Loucy (cell line): ENCODE measurements around the gene RPLP2.

ENCODE experiments used
- H2AFZ ChIP-seq: fragments of 200-600 bp; sonication (generic); 2 replicates; pipeline ENCODE4 v1.6.0; 2016; ENCODE audit warnings: antibody characterized with exemption, mild to moderate bottlenecking, low read length, moderate library complexity
- H3F3A ChIP-seq: fragments of 200-600 bp; 2 replicates; pipeline ENCODE4 v1.6.0; 2016; ENCODE audit warnings: antibody characterized with exemption, low read depth, mild to moderate bottlenecking
- H3K27me3 ChIP-seq: fragments of 200-600 bp; sonication (generic); 2 replicates; pipeline ENCODE4 v1.6.1; 2014; ENCODE audit warnings: low read length, mild to moderate bottlenecking; ENCODE audit not compliant: insufficient read depth, poor library complexity, severe bottlenecking
- H3K36me3 ChIP-seq: fragments of 200-600 bp; sonication (generic); 2 replicates; pipeline ENCODE4 v1.6.1; 2016; ENCODE audit warnings: low read length; ENCODE audit not compliant: insufficient read depth
- H3K4me1 ChIP-seq: fragments of 200-600 bp; sonication (generic); 2 replicates; pipeline ENCODE4 v1.5.1; 2014; ENCODE audit warnings: low read length, mild to moderate bottlenecking; ENCODE audit not compliant: insufficient read depth, poor library complexity, severe bottlenecking
- H3K4me2 ChIP-seq: fragments of 200-600 bp; sonication (generic); 2 replicates; pipeline ENCODE4 v1.6.0; 2014; ENCODE audit warnings: antibody characterized with exemption, low read length, low read depth, mild to moderate bottlenecking; ENCODE audit not compliant: poor library complexity, severe bottlenecking
- H3K4me3 ChIP-seq: fragments of 200-600 bp; sonication (generic); 2 replicates; pipeline ENCODE4 v1.5.1; 2014; ENCODE audit warnings: low read length, mild to moderate bottlenecking, mixed read lengths; ENCODE audit not compliant: poor library complexity, severe bottlenecking
- H3K79me2 ChIP-seq: fragments of 200-600 bp; sonication (generic); 2 replicates; pipeline ENCODE4 v1.6.1; 2014; ENCODE audit warnings: low read length; ENCODE audit not compliant: insufficient read depth
- H3K9ac ChIP-seq: fragments of 200-600 bp; sonication (generic); 2 replicates; pipeline ENCODE4 v1.6.0; 2014; ENCODE audit warnings: mild to moderate bottlenecking, low read depth, low read length, moderate library complexity; ENCODE audit not compliant: poor library complexity, severe bottlenecking
- H3K9me2 ChIP-seq: fragments of 200-600 bp; sonication (generic); replicated peaks from 2 replicates; pipeline ENCODE4 v1.6.1; 2016; ENCODE audit warnings: low read depth, low read length, mixed read lengths
- H3K9me3 ChIP-seq: fragments of 200-600 bp; sonication (generic); 2 replicates; pipeline ENCODE4 v1.6.1; 2014; ENCODE audit warnings: mild to moderate bottlenecking, antibody characterized with exemption, low read length, low read depth; ENCODE audit not compliant: insufficient read depth
- H4K20me1 ChIP-seq: fragments of 200-600 bp; sonication (generic); 2 replicates; pipeline ENCODE4 v1.6.0; 2014; ENCODE audit warnings: antibody characterized with exemption, low read length, mild to moderate bottlenecking; ENCODE audit not compliant: insufficient read depth, poor library complexity, severe bottlenecking
- EZH2phosphoT487 ChIP-seq: fragments of 200-600 bp; IDR thresholded peaks from 2 replicates; pipeline ENCODE4 v1.6.1; 2018; ENCODE audit warnings: antibody characterized with exemption, mild to moderate bottlenecking, moderate library complexity, borderline replicate concordance
- TF ChIP-seq, protein P1 (sequence below): fragments of 200-600 bp; sonication (generic); conservative IDR thresholded peaks from 2 replicates; pipeline ENCODE4 v1.5.1; 2014; ENCODE audit warnings: mild to moderate bottlenecking, antibody characterized with exemption, low read length

Gene RPLP2

GRCh38 chr11:787084-787675, 22.6 kb upstream of the RPLP2 start:
- no peak overlapping the region for H2AFZ ChIP-seq
- no peak overlapping the region for H3K4me3 ChIP-seq
- H3K27me3 ChIP-seq = no peaks in the 10 kb centered on the region

DNA sequence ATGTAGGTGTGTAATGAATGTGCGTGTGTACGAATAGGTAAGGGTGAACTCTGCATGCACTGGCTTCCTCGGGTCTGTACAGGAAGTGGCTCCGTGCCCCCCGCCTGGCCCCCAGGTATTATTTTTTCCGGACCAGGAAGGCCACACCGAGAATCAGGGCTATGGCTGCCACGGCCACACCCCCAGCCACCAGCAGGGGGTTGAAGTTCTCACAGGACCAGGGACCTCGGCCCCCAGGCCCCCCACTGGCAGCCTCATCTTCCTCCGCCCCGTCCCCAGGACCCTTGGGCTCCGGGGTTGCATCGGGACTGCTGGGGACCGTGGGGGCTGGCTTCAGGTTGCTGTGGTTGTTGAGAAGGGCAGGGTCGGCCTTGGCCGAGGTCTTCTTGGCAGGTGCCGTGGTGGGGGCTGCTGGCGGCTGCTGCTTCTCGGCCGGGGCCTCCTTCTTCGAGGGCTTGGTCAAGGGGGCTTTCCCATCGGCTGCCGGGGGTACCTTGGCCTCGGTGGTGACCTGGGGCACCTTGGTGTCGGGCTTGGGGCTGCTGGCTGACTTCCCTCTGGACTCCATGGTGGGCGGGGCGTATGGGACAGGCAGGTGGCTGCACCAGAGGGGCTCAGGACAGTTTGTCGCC, 21.6 kb upstream of the RPLP2 start:
- Histone ChIP-seq H2AFZ (no peak overlapping the region), H4K20me1 (no peaks in the 10 kb centered on the region), H3K36me3 (no peaks in the 10 kb centered on the region), H3F3A (no peaks in the 10 kb centered on the region), H3K4me1 (no peaks in the 10 kb centered on the region), H3K9ac (no peak overlapping the region), H3K79me2 (no peaks in the 10 kb centered on the region), H3K4me3 (no peak overlapping the region), H3K4me2 (no peak overlapping the region), H3K9me2 (no peaks in the 10 kb centered on the region), H3K9me3 (no peaks in the 10 kb centered on the region), H3K27me3 (no peaks in the 10 kb centered on the region)
- no peak for TF ChIP-seq EZH2phosphoT487
- TF ChIP-seq, protein P1, sequence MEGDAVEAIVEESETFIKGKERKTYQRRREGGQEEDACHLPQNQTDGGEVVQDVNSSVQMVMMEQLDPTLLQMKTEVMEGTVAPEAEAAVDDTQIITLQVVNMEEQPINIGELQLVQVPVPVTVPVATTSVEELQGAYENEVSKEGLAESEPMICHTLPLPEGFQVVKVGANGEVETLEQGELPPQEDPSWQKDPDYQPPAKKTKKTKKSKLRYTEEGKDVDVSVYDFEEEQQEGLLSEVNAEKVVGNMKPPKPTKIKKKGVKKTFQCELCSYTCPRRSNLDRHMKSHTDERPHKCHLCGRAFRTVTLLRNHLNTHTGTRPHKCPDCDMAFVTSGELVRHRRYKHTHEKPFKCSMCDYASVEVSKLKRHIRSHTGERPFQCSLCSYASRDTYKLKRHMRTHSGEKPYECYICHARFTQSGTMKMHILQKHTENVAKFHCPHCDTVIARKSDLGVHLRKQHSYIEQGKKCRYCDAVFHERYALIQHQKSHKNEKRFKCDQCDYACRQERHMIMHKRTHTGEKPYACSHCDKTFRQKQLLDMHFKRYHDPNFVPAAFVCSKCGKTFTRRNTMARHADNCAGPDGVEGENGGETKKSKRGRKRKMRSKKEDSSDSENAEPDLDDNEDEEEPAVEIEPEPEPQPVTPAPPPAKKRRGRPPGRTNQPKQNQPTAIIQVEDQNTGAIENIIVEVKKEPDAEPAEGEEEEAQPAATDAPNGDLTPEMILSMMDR = no peak

More at GRCh38 chr11:787084-787675, 22.6 kb upstream of the RPLP2 start:
- Histone ChIP-seq H3K36me3 (no peaks in the 10 kb centered on the region), H4K20me1 (no peaks in the 10 kb centered on the region), H3K9me3 (no peaks in the 10 kb centered on the region), H3K4me1 (no peaks in the 10 kb centered on the region), H3K79me2 (no peaks in the 10 kb centered on the region), H3F3A (no peaks in the 10 kb centered on the region), H3K4me2 (no peak overlapping the region), H3K9ac (no peak overlapping the region), H3K9me2 (no peaks in the 10 kb centered on the region)
- TF ChIP-seq, protein P1 = no peak
- no peak for TF ChIP-seq EZH2phosphoT487

DNA sequence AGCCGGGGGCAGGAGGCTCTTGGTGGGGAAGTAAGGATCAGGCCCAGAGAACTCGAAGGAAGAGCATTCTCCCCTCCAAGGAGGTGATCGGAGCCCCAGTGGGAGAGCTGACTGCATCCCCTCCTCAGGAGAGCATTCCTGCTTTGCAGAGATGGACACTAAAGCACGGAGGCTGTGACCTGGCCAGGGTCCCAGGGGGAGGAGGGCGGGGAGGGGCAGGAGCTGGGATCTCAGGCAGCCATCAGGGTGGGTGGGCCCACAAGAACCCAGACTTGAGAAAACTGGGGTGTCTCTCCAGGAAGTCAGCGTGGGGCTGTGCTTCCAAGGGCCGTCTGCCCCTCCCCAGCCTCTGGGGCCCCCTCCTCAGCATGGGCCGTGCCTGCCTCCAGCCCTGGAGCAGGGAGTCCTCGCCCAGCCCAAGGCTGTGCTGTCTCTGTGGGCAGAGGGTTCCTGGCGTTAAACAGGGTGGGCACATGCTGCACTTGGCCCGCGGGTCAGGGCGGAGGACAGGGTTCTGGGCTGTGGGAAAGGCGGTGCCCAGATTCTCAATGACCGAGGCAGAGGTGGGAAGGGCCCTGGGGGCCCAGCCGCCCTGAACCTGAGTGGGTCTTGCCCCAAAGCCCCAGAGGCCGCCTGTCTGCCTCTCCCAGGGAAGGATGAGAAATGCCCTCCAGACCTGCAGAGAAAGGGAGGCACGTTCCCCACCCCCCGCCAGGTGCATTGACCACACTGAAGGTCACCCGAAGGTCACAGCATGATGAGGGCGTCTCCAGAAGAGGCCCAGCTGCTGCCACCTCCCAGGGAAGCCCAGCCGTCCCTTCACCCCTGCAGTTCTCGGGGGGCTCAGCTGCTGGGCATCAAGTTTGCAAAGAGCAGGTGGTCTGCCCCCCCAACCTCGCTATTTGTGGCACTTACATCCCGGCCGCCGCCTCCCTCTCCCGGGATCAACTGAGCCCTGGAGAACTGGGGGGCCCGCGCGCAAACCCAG, 20.5 kb upstream of the RPLP2 start:
- Histone ChIP-seq H3K9ac (no peak overlapping the region), H2AFZ (no peak overlapping the region), H3K36me3 (no peaks in the 10 kb centered on the region), H3K4me1 (no peaks in the 10 kb centered on the region), H4K20me1 (no peaks in the 10 kb centered on the region), H3K4me3 (no peak overlapping the region), H3F3A (no peaks in the 10 kb centered on the region), H3K9me3 (no peaks in the 10 kb centered on the region), H3K9me2 (no peaks in the 10 kb centered on the region), H3K79me2 (no peaks in the 10 kb centered on the region), H3K27me3 (no peaks in the 10 kb centered on the region), H3K4me2 (no peak overlapping the region)
- TF ChIP-seq, protein P1 = no peak
- TF ChIP-seq EZH2phosphoT487 = no peak
